Lower lobe of right lung (tissue), 2 donors: Measurements from ENCODE around the gene GNG12. TPM values are rescaled to one million over a fixed set of nuclear protein-coding genes. Genes with fewer than 3 reads are reported as not detected.

Source experiments
- ATAC-seq, 2 donors: fragments of 200-7000 bp; cut with Tn5 transposase; one replicate each; pipeline ENCODE4 v1.9.1; 2020 to 2022; ENCODE audit warnings: mild to moderate bottlenecking in 2 of 2, moderate library complexity in 2 of 2
- DNase-seq: peaks from one replicate; pipeline ENCODE4 v3.0.0-alpha.2; 2020
- H3K27ac ChIP-seq: fragments of 200-600 bp; one replicate; pipeline ENCODE4 v1.8.0; 2022
- H3K27me3 ChIP-seq: fragments of 200-600 bp; one replicate; pipeline ENCODE4 v1.8.0; 2022; ENCODE audit warnings: low read depth
- H3K36me3 ChIP-seq: fragments of 200-600 bp; one replicate; pipeline ENCODE4 v1.8.0; 2022; ENCODE audit warnings: mild to moderate bottlenecking
- H3K4me1 ChIP-seq: fragments of 200-600 bp; one replicate; pipeline ENCODE4 v1.8.0; 2022
- H3K4me3 ChIP-seq: fragments of 200-600 bp; one replicate; pipeline ENCODE4 v1.8.0; 2022; ENCODE audit warnings: mild to moderate bottlenecking
- H3K9me3 ChIP-seq: fragments of 200-600 bp; one replicate; pipeline ENCODE4 v1.8.0; 2022
- intact Hi-C: fragments of 100-400 bp; cut with DNase I; formaldehyde crosslinking; loops from one replicate; pipeline ENCODE4 v1.11.0; 2022
- total RNA-seq: library from RNA; stranded (reverse); fragmentation: NEBNext Ultra II Directional; extraction: Animal tissue kit (Norgen Biotek cat#: 25700); gene quantifications from one replicate; pipeline ENCODE4 v1.2.1, GENCODE V29; 2021
- TF ChIP-seq, protein P1 (sequence below): fragments of 200-600 bp; IDR thresholded peaks from one replicate; pipeline ENCODE4 v1.8.0; 2022; ENCODE audit warnings: antibody characterized with exemption, mild to moderate bottlenecking
- donor health status: DM: no; HTN: yes; CAD: no; lungs with severe emphysema.

GNG12 gene
- total RNA-seq, 1 donor from 2014 or later = 43.3 TPM

DNA sequence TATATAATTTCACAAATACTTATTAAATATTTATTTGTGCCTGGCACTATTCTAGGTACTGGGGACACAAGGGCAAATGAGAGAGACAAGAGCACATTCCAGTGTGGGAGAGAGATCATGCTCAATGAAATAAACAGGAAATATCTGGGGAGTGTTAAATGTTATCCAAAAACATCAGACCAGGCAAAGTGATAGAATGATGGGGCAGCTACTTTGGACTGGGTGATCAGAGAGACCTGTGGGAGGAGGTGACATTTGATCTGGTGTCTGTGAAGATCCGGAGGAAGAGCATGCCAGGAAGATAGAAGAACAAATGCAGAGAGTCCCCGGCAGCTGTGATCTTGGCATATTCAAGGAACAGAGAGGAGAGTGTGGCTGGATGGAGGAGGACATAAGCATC, 27.5 kb upstream of the GNG12 start:
- no peak for DNase-seq
- intact Hi-C loops = no loop called here
- H3K27ac ChIP-seq = no peak overlapping the region
- no peaks in the 10 kb centered on the region for H3K9me3 ChIP-seq
- H3K36me3 ChIP-seq = no peaks in the 10 kb centered on the region
- TF ChIP-seq, protein P1, sequence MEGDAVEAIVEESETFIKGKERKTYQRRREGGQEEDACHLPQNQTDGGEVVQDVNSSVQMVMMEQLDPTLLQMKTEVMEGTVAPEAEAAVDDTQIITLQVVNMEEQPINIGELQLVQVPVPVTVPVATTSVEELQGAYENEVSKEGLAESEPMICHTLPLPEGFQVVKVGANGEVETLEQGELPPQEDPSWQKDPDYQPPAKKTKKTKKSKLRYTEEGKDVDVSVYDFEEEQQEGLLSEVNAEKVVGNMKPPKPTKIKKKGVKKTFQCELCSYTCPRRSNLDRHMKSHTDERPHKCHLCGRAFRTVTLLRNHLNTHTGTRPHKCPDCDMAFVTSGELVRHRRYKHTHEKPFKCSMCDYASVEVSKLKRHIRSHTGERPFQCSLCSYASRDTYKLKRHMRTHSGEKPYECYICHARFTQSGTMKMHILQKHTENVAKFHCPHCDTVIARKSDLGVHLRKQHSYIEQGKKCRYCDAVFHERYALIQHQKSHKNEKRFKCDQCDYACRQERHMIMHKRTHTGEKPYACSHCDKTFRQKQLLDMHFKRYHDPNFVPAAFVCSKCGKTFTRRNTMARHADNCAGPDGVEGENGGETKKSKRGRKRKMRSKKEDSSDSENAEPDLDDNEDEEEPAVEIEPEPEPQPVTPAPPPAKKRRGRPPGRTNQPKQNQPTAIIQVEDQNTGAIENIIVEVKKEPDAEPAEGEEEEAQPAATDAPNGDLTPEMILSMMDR = no peak
- ATAC-seq = no peak
- no peak overlapping the region for H3K4me3 ChIP-seq
- H3K27me3 ChIP-seq = no peaks in the 10 kb centered on the region
- H3K4me1 ChIP-seq = no peaks in the 10 kb centered on the region

DNA sequence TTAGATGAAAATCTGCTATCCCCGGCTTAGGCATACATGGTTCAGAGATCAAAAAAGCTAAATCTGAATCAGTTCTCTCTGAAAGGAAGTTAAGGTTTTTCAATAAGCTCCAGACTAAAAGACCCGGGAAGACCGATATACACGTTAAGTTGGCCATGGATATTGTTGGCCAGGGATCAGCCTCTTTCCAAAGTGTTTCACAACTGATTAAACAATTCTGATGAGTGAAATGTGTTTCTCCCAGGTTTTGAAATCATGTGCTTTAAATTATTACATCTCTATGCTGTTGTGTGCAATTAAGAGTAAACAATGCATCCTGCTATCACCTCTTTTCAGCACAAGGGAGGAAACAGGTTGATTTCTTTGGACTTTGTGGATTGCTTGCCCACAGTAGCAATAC, 23.7 kb upstream of the GNG12 start:
- H3K36me3 ChIP-seq = no peaks in the 10 kb centered on the region
- ATAC-seq = no peak
- no peak overlapping the region for H3K4me3 ChIP-seq
- no peaks in the 10 kb centered on the region for H3K9me3 ChIP-seq
- no peaks in the 10 kb centered on the region for H3K4me1 ChIP-seq
- H3K27ac ChIP-seq = no peak overlapping the region
- no peaks in the 10 kb centered on the region for H3K27me3 ChIP-seq
- intact Hi-C loops = no loop called here
- TF ChIP-seq, protein P1 = no peak
- no peak for DNase-seq

DNA sequence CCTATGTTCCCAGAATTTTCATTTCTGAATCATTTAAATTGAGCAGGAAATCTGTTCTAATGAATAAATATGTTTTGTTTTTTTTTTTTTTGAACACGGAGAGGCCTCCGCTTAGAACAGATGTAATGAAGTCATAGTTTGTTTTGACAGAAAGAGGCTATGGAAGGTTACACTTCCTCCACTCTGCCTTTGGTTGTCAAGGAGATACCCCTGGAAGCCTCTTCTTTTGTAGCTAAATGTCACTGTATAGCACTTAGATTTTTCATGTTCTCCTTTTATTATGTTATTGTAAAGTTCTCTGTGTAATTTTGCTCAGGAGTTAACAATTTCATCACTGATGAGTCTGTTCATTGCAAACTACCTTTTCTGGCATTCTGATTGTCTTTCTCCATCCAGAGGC, 22.7 kb upstream of the GNG12 start:
- TF ChIP-seq, protein P1 = no peak
- Histone ChIP-seq H3K4me1 (peaks cover under 1% of the 10 kb centered on the region), H3K36me3 (no peaks in the 10 kb centered on the region), H3K27me3 (no peaks in the 10 kb centered on the region), H3K4me3 (no peak overlapping the region), H3K27ac (no peak overlapping the region), H3K9me3 (no peaks in the 10 kb centered on the region)
- intact Hi-C loops = no loop called here
- DNase-seq = no peak
- no peak for ATAC-seq

DNA sequence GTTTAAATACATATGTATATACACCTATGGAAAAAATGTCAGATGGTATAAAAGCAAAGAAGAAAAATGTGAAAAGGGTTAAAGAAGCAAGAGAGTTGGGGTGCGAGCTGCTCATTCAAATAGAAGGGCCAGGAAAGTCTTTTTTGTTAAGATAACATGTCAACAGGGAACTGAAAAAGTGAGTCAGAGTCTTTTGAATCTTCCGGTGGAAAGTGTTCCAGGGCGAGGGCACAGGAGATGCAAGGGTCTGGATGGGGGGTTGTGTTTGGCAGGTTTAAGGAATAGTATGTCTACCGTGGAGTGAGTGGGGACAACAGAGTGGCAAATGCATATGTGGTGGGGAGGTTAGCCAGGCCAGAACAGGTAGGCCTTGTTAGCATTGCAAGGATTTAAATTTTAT, 22.2 kb upstream of the GNG12 start:
- TF ChIP-seq, protein P1 = no peak
- no peak for ATAC-seq
- Histone ChIP-seq H3K9me3 (no peaks in the 10 kb centered on the region), H3K36me3 (no peaks in the 10 kb centered on the region), H3K4me1 (peaks cover 6% of the 10 kb centered on the region), H3K27ac (no peak overlapping the region), H3K4me3 (no peak overlapping the region), H3K27me3 (no peaks in the 10 kb centered on the region)
- intact Hi-C loops = no loop called here
- no peak for DNase-seq

DNA sequence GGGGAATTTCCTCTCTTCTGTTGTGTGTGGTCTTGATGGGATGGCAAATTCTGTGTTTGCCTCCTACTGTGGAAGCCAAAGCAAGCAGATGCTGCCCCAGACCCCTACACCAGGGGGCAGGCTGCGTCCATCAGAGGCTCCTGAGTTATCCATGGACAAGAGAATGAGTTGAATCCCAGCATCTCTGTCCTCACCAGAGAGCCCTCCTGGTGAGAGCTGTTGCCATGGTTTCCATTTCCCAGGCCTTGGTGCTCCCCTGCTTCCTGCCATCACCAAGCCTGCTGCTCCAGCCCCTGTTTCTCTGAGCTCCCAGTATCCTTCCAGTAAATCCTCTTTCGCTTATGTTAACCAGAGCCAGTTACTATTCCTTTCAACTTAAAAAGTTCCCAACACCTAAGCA, 20.4 kb upstream of the GNG12 start:
- Histone ChIP-seq H3K4me3 (no peak overlapping the region), H3K27me3 (no peaks in the 10 kb centered on the region), H3K27ac (no peak overlapping the region), H3K4me1 (peaks cover 9% of the 10 kb centered on the region), H3K9me3 (no peaks in the 10 kb centered on the region), H3K36me3 (no peaks in the 10 kb centered on the region)
- DNase-seq = peak; percentile 48
- TF ChIP-seq, protein P1 = peak; percentile 67
- peak; percentile 61 to 66 for ATAC-seq
- intact Hi-C loops = no loop called here

DNA sequence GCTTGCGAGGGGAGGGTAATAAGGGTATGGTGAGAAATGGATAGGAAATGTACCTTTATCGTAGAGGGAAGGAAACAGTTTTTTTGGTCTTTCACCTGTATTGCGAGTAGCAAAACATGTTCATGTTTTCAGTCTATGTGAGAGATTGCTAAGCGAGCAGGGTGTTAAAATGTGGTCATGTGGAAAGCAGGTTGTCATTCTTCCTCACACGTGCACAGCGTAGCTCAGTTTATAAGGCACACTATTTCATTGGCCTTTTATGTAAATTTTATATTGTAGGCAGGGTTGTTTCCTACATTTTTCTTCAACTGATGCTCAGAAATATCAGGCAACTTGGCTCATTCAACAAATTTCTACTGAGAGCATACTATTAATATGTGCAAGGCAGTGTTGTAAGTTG, 18.5 kb upstream of the GNG12 start:
- no peak overlapping the region for H3K4me3 ChIP-seq
- intact Hi-C loops = no loop called here
- H3K4me1 ChIP-seq = peaks cover 9% of the 10 kb centered on the region
- no peaks in the 10 kb centered on the region for H3K36me3 ChIP-seq
- DNase-seq = no peak
- H3K27ac ChIP-seq = no peak overlapping the region
- H3K9me3 ChIP-seq = no peaks in the 10 kb centered on the region
- no peak for ATAC-seq
- TF ChIP-seq, protein P1 = no peak
- H3K27me3 ChIP-seq = no peaks in the 10 kb centered on the region
